IMR-90 (cell line): ENCODE measurements around the gene SLC5A11. TPM values are rescaled to one million over a fixed set of nuclear protein-coding genes. Genes with fewer than 3 reads are reported as not detected.

Experiments
- ATAC-seq: fragments of 200-7000 bp; cut with Tn5 transposase; 2 replicates; pipeline ENCODE4 v1.9.1; 2020; ENCODE audit warnings: low read depth, mild to moderate bottlenecking, moderate library complexity
- BruUV-seq: library from RNA; stranded (reverse); fragments of 400-500 nt; replicated peaks from 2 replicates; lab custom pipeline; 2021; lab: Mats Ljungman, UMichigan
- CTCF ChIA-PET: fragments of 300-600 bp; formaldehyde crosslinking; extraction: SDS; loops from one replicate; lab custom pipeline; 2021; ENCODE audit warnings: antibody characterized with exemption; lab: Yijun Ruan, JAX
- POLR2A ChIA-PET: fragments of 300-600 bp; sonication (Branson Sonifier 250); formaldehyde crosslinking; loops from one replicate; lab custom pipeline; 2022; ENCODE audit warnings: antibody characterized with exemption; ENCODE audit not compliant: unreplicated experiment; lab: Charles Lee
- DNase-seq: peaks from one replicate; pipeline ENCODE4 v3.0.0; 2013
- H2AFZ ChIP-seq: replicated peaks from 2 replicates; pipeline ENCODE3; 2013; ENCODE audit warnings: low read length, mild to moderate bottlenecking; ENCODE audit not compliant: poor library complexity
- H2AK5ac ChIP-seq: 2 replicates; pipeline ENCODE4 v1.6.1; 2013; ENCODE audit warnings: low read depth, low read length, inconsistent platforms
- H2AK9ac ChIP-seq: replicated peaks from 2 replicates; pipeline ENCODE3; 2013; ENCODE audit warnings: mild to moderate bottlenecking, low read depth, low read length, moderate library complexity; ENCODE audit not compliant: poor library complexity
- H2BK120ac ChIP-seq: 2 replicates; pipeline ENCODE4 v1.6.1; 2013; ENCODE audit warnings: low read depth, low read length, inconsistent platforms
- H2BK15ac ChIP-seq: 3 replicates; pipeline ENCODE4 v1.6.1; 2013; ENCODE audit warnings: low read depth, low read length, inconsistent platforms
- H2BK20ac ChIP-seq: 2 replicates; pipeline ENCODE4 v1.6.1; 2013; ENCODE audit warnings: low read depth, mild to moderate bottlenecking, inconsistent platforms, low read length, moderate library complexity
- H2BK5ac ChIP-seq: 2 replicates; pipeline ENCODE4 v1.6.1; 2013; ENCODE audit warnings: mild to moderate bottlenecking, low read depth, low read length, inconsistent platforms; ENCODE audit not compliant: poor library complexity, severe bottlenecking
- H3K14ac ChIP-seq: replicated peaks from 2 replicates; pipeline ENCODE4 v1.6.1; 2013; ENCODE audit warnings: low read depth, low read length, inconsistent platforms
- H3K18ac ChIP-seq: 2 replicates; pipeline ENCODE4 v1.6.1; 2013; ENCODE audit warnings: low read depth, low read length, control low read depth
- H3K23ac ChIP-seq: 2 replicates; pipeline ENCODE4 v1.6.1; 2013; ENCODE audit warnings: low read depth, low read length, inconsistent platforms
- H3K27ac ChIP-seq: 2 replicates; pipeline ENCODE4 v1.5.1; 2013; ENCODE audit warnings: mild to moderate bottlenecking, control low read depth, low read length; ENCODE audit not compliant: insufficient read depth
- H3K27me3 ChIP-seq: 2 replicates; pipeline ENCODE4 v1.6.1; 2013; ENCODE audit warnings: low read length; ENCODE audit not compliant: control insufficient read depth, insufficient read depth
- H3K36me3 ChIP-seq: 2 replicates; pipeline ENCODE4 v1.6.1; 2013; ENCODE audit warnings: low read length, mixed read lengths; ENCODE audit not compliant: control insufficient read depth, insufficient read depth
- H3K4ac ChIP-seq: 2 replicates; pipeline ENCODE4 v1.6.1; 2013; ENCODE audit warnings: low read depth, low read length, inconsistent platforms
- H3K4me1 ChIP-seq: 2 replicates; pipeline ENCODE4 v1.6.1; 2013; ENCODE audit warnings: low read length, mixed read lengths; ENCODE audit not compliant: control insufficient read depth, insufficient read depth
- H3K4me2 ChIP-seq: 2 replicates; pipeline ENCODE4 v1.6.1; 2013; ENCODE audit warnings: low read depth, mild to moderate bottlenecking, control low read depth, low read length, moderate library complexity
- H3K4me3 ChIP-seq: 2 replicates; pipeline ENCODE4 v1.5.1; 2013; ENCODE audit warnings: low read depth, mild to moderate bottlenecking, control low read depth, low read length, moderate library complexity; ENCODE audit not compliant: insufficient read depth
- H3K56ac ChIP-seq: 2 replicates; pipeline ENCODE4 v1.6.1; 2013; ENCODE audit warnings: low read length, inconsistent platforms; ENCODE audit not compliant: insufficient read depth; ENCODE audit errors: extremely low read depth
- H3K79me1 ChIP-seq, 2 experiments: 2 replicates each; pipeline ENCODE4 v1.6.1; 2013; ENCODE audit warnings: low read length in 2 of 2, inconsistent platforms in 1 of 2, low read depth in 1 of 2
- H3K9ac ChIP-seq: 2 replicates; pipeline ENCODE4 v1.6.1; 2013; ENCODE audit warnings: low read depth, low read length, control low read depth
- H3K9me1 ChIP-seq: 2 replicates; pipeline ENCODE4 v1.6.1; 2013; ENCODE audit warnings: low read length, inconsistent platforms; ENCODE audit not compliant: insufficient read depth
- H3K9me3 ChIP-seq: 2 replicates; pipeline ENCODE4 v1.6.1; 2013; ENCODE audit warnings: low read length; ENCODE audit not compliant: control insufficient read depth, insufficient read depth
- H4K20me1 ChIP-seq: 2 replicates; pipeline ENCODE4 v1.6.1; 2013; ENCODE audit warnings: low read length, inconsistent platforms; ENCODE audit not compliant: insufficient read depth
- H4K5ac ChIP-seq: 2 replicates; pipeline ENCODE4 v1.6.1; 2013; ENCODE audit warnings: mild to moderate bottlenecking, low read depth, low read length, control low read depth
- H4K8ac ChIP-seq, 2 experiments: 2 replicates each; pipeline ENCODE4 v1.6.1; 2013; ENCODE audit warnings: low read depth in 2 of 2, low read length in 2 of 2, control low read depth in 1 of 2, inconsistent platforms in 1 of 2
- H4K91ac ChIP-seq: 2 replicates; pipeline ENCODE4 v1.6.1; 2013; ENCODE audit warnings: low read depth, low read length, inconsistent platforms; ENCODE audit not compliant: insufficient read depth
- BHLHE40 ChIP-seq: fragments of 150-350 bp; IDR thresholded peaks from 2 replicates; pipeline ENCODE4 v1.6.1; 2016; ENCODE audit warnings: mild to moderate bottlenecking, low read depth, low read length
- CEBPB ChIP-seq: IDR thresholded peaks from 2 replicates; pipeline ENCODE4 v1.6.1; 2012; ENCODE audit warnings: low read depth, low read length, improper control_type of control experiment
- CHD1 ChIP-seq: IDR thresholded peaks from 2 replicates; pipeline ENCODE4 v1.6.1; 2012; ENCODE audit warnings: low read depth, low read length, improper control_type of control experiment
- MAFK ChIP-seq: IDR thresholded peaks from 2 replicates; pipeline ENCODE4 v1.6.1; 2012; ENCODE audit warnings: low read depth, low read length, improper control_type of control experiment
- NFE2L2 ChIP-seq: fragments of 150-350 bp; IDR thresholded peaks from 2 replicates; pipeline ENCODE4 v1.6.1; 2016; ENCODE audit warnings: low read depth, mild to moderate bottlenecking, low read length
- POLR2A ChIP-seq: IDR thresholded peaks from 2 replicates; pipeline ENCODE4 v1.6.1; 2012; ENCODE audit warnings: mild to moderate bottlenecking, low read depth, low read length
- RFX5 ChIP-seq: IDR thresholded peaks from 2 replicates; pipeline ENCODE4 v1.8.0; 2012; ENCODE audit warnings: low read depth, mild to moderate bottlenecking, low read length, moderate library complexity
- SMC3 ChIP-seq: fragments of 150-350 bp; IDR thresholded peaks from 2 replicates; pipeline ENCODE4 v1.6.1; 2016; ENCODE audit warnings: low read depth, mild to moderate bottlenecking, antibody characterized with exemption, low read length, moderate library complexity
- WGBS, 2 experiments: methylation state at CpG; one replicate each; pipeline versions ENCODE4 v1.1.5 to v1.1.7; 2013; ENCODE audit warnings: missing lambda C conversion rate in 2 of 2; ENCODE audit not compliant: insufficient read length in 1 of 2; ENCODE audit errors: extremely low coverage in 2 of 2; 5-methylcytosine and 5-hydroxymethylcytosine counted together
- dilution Hi-C: fragments of 300-500 bp; cut with HindIII; formaldehyde crosslinking; loops from one replicate; pipeline ENCODE4 v1.14.3; 2018; ENCODE audit warnings: low sequenced_read_pairs; ENCODE audit not compliant: unreplicated experiment
- in situ Hi-C: fragments of 300-500 bp; cut with MboI; formaldehyde crosslinking; loops from 3 replicates; pipeline ENCODE4 v1.14.3; 2019; ENCODE audit warnings: low sequenced_read_pairs, inconsistent platforms, mixed read lengths
- intact Hi-C: fragments of 100-400 bp; cut with micrococcal nuclease; formaldehyde crosslinking; loops from 2 replicates; pipeline ENCODE4 v1.10.0; 2022
- polyA plus RNA-seq, 3 experiments: library from polyadenylated mRNA; depleted of rRNA; stranded (reverse); fragments of >200 nt; gene quantifications; 2 replicates each; pipeline ENCODE4 v1.2.3, GENCODE V29; 2012; ENCODE audit warnings: low replicate concordance in 1 of 3
- total RNA-seq: library from RNA; depleted of rRNA; stranded (reverse); fragments of >200 nt; gene quantifications from 2 replicates; pipeline ENCODE4 v1.2.3, GENCODE V29; 2012

Gene SLC5A11
- total and polyA plus RNA-seq, 2 of the 4 experiments (the other 2 are of a cell fraction): under 0.01 TPM; not detected in 1

DNA sequence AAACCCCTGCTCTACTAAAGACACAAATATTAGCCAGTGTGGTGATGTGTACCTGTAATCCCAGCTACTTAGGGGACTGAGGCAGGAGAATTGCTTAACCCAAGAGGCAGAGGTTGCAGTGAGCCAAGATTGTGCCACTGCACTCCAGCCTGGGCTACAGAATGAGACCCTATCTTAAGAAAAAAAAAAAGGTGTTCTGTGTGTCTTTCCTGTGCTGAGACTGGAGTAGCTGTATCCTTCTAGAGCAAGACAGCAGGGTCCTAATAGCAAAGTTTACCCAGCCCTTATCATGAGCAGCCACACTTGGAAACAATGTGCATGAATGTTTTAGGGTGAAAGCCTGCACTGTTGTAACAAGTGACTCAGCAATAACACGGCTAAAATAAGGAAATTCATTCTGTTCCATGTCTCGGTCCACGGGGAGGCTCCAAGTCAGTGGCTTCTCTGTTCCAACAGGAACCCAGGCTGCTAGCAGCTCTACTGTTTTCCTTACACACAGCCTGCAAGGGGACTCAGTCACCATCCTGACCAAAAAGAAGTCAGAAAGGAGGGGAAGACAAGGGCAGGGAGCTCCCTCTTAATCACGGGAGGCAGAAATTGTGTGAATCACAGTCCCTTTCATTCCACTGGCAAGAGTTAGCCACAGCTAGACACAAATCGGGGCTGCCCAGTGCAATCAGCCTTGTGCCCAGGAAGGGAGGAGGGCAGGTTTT lies 7.1 kb upstream of the SLC5A11 start:
- Histone ChIP-seq H3K18ac (peak overlapping the region; percentile 46), H2BK15ac (peak overlapping the region; percentile 46; the same call in 1 of the 3 replicates), H3K27me3 (no peaks in the 10 kb centered on the region), H3K23ac (peak overlapping the region; percentile 37; the same call in 1 of the 2 replicates), H3K4me1 (peaks cover 5% of the 10 kb centered on the region), H2BK5ac (peak overlapping the region; percentile 91), H2AK9ac (peak overlapping the region; percentile 29), H2AK5ac (peak overlapping the region; percentile 60; the same call in 1 of the 2 replicates), H3K36me3 (no peaks in the 10 kb centered on the region), H2BK120ac (peak overlapping the region; percentile 84), H3K4ac (peak overlapping the region; percentile 93), H3K79me1 (no peaks in the 10 kb centered on the region), H2BK20ac (peak overlapping the region; percentile 66), H3K9ac (peak overlapping the region; percentile 43), H3K4me2 (peak overlapping the region; percentile 51), H4K91ac (peak overlapping the region; percentile 86), H4K20me1 (no peaks in the 10 kb centered on the region), H3K56ac (peak overlapping the region; percentile 20), H3K14ac (peak overlapping the region; percentile 56), H3K9me1 (peaks cover 11% of the 10 kb centered on the region; the same call in 1 of the 2 replicates), H4K8ac (peak overlapping the region in 1 of 2 experiments; percentile 90; a peak in 2 of 4 replicates), H2AFZ (peak overlapping the region; percentile 90), H3K4me3 (peak overlapping the region; percentile 4; the same call in 1 of the 2 replicates), H3K9me3 (no peaks in the 10 kb centered on the region), H4K5ac (peak overlapping the region; percentile 12; the same call in 1 of the 2 replicates), H3K27ac (peak overlapping the region; percentile 69)
- no CpG with 5 or more reads among the region's 5 CpGs for WGBS, 2 experiments
- BruUV-seq: no TSS peak
- TF ChIP-seq NFE2L2 (peak; percentile 95), CHD1 (no peak), RFX5 (no peak), SMC3 (no peak), MAFK (peak; percentile 70), BHLHE40 (0 out of 2 replicates have a peak, but pooled peaks have one; percentile 40), POLR2A (no peak), CEBPB (0 out of 2 replicates have a peak, but pooled peaks have one; percentile 28)
- dilution Hi-C loops (no loop called here), intact Hi-C loops (loop anchor here (10.0 kb wide), 2 partner anchors 276 to 386 kb away; partner anchors contain the start of gene LCMT1), in situ Hi-C loops (no loop called here)
- POLR2A ChIA-PET: no interaction called here
- CTCF ChIA-PET: interaction anchor here (0.6 kb wide), 2 partner anchors 14 to 334 kb away, joined by 3 to 4 read pairs; no protein-coding TSS in a partner anchor
- DNase-seq (peak; percentile 70), ATAC-seq (peak; percentile 82)
